Psoas muscle (tissue), 8 donors: ENCODE data around the gene POLR2B. TPM values are rescaled to one million over a fixed set of nuclear protein-coding genes. Genes with fewer than 3 reads are reported as not detected.
"Not testable (repeated sequence)": the region's sequence is repeated elsewhere in the genome, so short reads cannot be mapped to it uniquely, and the experiment has no call there.

Experiments used
- ATAC-seq, 4 donors: fragments of 200-7000 bp; cut with Tn5 transposase; one replicate each; pipeline ENCODE4 v1.9.1; 2020; ENCODE audit warnings: moderate library complexity in 3 of 4, mild to moderate bottlenecking in 2 of 4
- DNase-seq, 2 donors: peaks; one replicate each; pipeline ENCODE4 v3.0.0-alpha.2; 2020
- H3K27ac ChIP-seq: fragments of 200-600 bp; one replicate; pipeline ENCODE4 v1.8.0; 2022
- H3K27me3 ChIP-seq, 3 donors: fragments of 200-600 bp in 1 of 3; one replicate each; pipeline versions ENCODE4 v1.6.1 to v1.8.0; 2013 to 2022; ENCODE audit warnings: low read length in 2 of 3, mild to moderate bottlenecking in 2 of 3, moderate library complexity in 1 of 3; ENCODE audit not compliant: insufficient read depth in 3 of 3
- H3K36me3 ChIP-seq, 2 donors: fragments of 200-600 bp in 1 of 2; one replicate each; pipeline versions ENCODE4 v1.6.1 to v1.8.0; 2013 to 2022; ENCODE audit warnings: low read depth in 1 of 2, mild to moderate bottlenecking in 1 of 2, moderate library complexity in 1 of 2; ENCODE audit not compliant: insufficient read depth in 1 of 2
- H3K4me1 ChIP-seq: fragments of 200-600 bp; one replicate; pipeline ENCODE4 v1.8.0; 2022
- H3K4me3 ChIP-seq: fragments of 200-600 bp; one replicate; pipeline ENCODE4 v1.8.0; 2022; ENCODE audit warnings: mild to moderate bottlenecking
- H3K9me3 ChIP-seq: fragments of 200-600 bp; one replicate; pipeline ENCODE4 v1.8.0; 2022
- CTCF ChIP-seq: fragments of 200-600 bp; IDR thresholded peaks from one replicate; pipeline ENCODE4 v1.8.0; 2022; ENCODE audit warnings: antibody characterized with exemption
- WGBS, 3 donors: extraction: QIAGEN DNeasy Blood & Tissue Kit; methylation state at CpG; one replicate each; pipeline versions ENCODE4 v1.1.6 to v1.1.7; 2013; 5-methylcytosine and 5-hydroxymethylcytosine counted together
- intact Hi-C, 2 donors: fragments of 100-400 bp; cut with DNase I; formaldehyde crosslinking; loops; one replicate each; pipeline versions ENCODE4 v1.11.0 to v1.14.2; 2022
- polyA plus RNA-seq, 3 donors: library from polyadenylated mRNA; stranded (reverse); fragments of 200-250 nt; gene quantifications; one replicate each; pipeline ENCODE4 v1.2.3, GENCODE V29; 2013
- total RNA-seq, 4 donors: library from RNA; stranded (reverse); fragmentation: NEBNext Ultra II Directional in 2 of 4; extraction: Animal tissue kit (Norgen Biotek cat#: 25700) in 2 of 4; gene quantifications; one replicate each; pipeline versions ENCODE4 v1.2.1 to v1.2.4, GENCODE V29; 2021 to 2023
- donor health status: healthy with polysubstance abuse.
- donor health status: DM: no; HTN: no; CAD: no; lungs with moderate emphysema.
- donor health status: Bipolar disorder and iron deficiency.
- donor health status: healthy.
- donor health status: DM: yes; HTN: yes; CAD: no.
- donor health status: DM: no; HTN: no; CAD: no.
- donor health status: DM: no; HTN: no; CAD: no.
- donor health status: DM: yes; HTN: yes; CAD: no.

The POLR2B gene
- total and polyA plus RNA-seq, 7 donors = 37.1 to 111 (median 73.6) TPM

GRCh38 chr4:57044996-57045395 is 66.3 kb downstream of the POLR2B start:
- no peak for DNase-seq
- no peak overlapping the region for H3K4me3 ChIP-seq
- WGBS, 3 donors = 92% methylated on average over 1 of the region's 1 CpG
- no peaks in the 10 kb centered on the region for H3K4me1 ChIP-seq
- intact Hi-C loops = loop anchor here in 1 of 2 donors (5.0 kb wide), 1 partner anchor 57 kb away; no protein-coding TSS in a partner anchor
- TF ChIP-seq CTCF = no peak
- H3K9me3 ChIP-seq = no peaks in the 10 kb centered on the region
- no peaks in the 10 kb centered on the region for H3K27me3 ChIP-seq
- H3K36me3 ChIP-seq = no peaks in the 10 kb centered on the region
- ATAC-seq = no peak
- no peak overlapping the region for H3K27ac ChIP-seq

GRCh38 chr4:57047046-57047445 is 68.3 kb downstream of the POLR2B start:
- intact Hi-C loops, H3K9me3 ChIP-seq, DNase-seq, H3K4me1 ChIP-seq, H3K4me3 ChIP-seq, H3K27ac ChIP-seq, H3K36me3 ChIP-seq, H3K27me3 ChIP-seq, ATAC-seq: not testable (repeated sequence)
- 89 to 94% (median 94%) methylated on average over 6 of the region's 6 CpGs for WGBS, 3 donors

- Histone ChIP-seq H3K36me3 (no peaks in the 10 kb centered on the region), H3K27ac (no peak overlapping the region), H3K4me3 (no peak overlapping the region), H3K9me3 (no peaks in the 10 kb centered on the region), H3K4me1 (no peaks in the 10 kb centered on the region), H3K27me3 (no peaks in the 10 kb centered on the region)
- 0 to 68% (median 52%) methylated on average over 1 of the region's 1 CpG for WGBS, 3 donors
- DNase-seq = no peak
- ATAC-seq = no peak
- intact Hi-C loops = no loop called here
- TF ChIP-seq CTCF = no peak
Measured at GRCh38 chr4:57048590-57049304, 70.1 kb downstream of the POLR2B start.

GRCh38 chr4:57051095-57051494 is 72.4 kb downstream of the POLR2B start:
- WGBS, 3 donors = 35 to 41% (median 39%) methylated on average over 3 of the region's 3 CpGs
- no peaks in the 10 kb centered on the region for H3K27me3 ChIP-seq
- peak in 1 of 4 donors; percentile 35 for ATAC-seq
- H3K36me3 ChIP-seq = no peaks in the 10 kb centered on the region
- no peak overlapping the region for H3K4me3 ChIP-seq
- H3K9me3 ChIP-seq = no peaks in the 10 kb centered on the region
- intact Hi-C loops = no loop called here
- no peak for DNase-seq
- TF ChIP-seq CTCF = no peak
- H3K27ac ChIP-seq = peak overlapping the region; percentile 36
- H3K4me1 ChIP-seq = no peaks in the 10 kb centered on the region

GRCh38 chr4:57051524-57051923 is 72.8 kb downstream of the POLR2B start:
- DNase-seq (no peak), ATAC-seq (no peak)
- Histone ChIP-seq H3K36me3 (no peaks in the 10 kb centered on the region), H3K9me3 (no peaks in the 10 kb centered on the region), H3K4me3 (no peak overlapping the region), H3K4me1 (no peaks in the 10 kb centered on the region), H3K27ac (peak overlapping the region; percentile 36), H3K27me3 (no peaks in the 10 kb centered on the region)
- TF ChIP-seq CTCF = no peak
- WGBS, 3 donors = 72 to 88% (median 80%) methylated on average over 2 of the region's 2 CpGs
- intact Hi-C loops = no loop called here
